HG03571 (cell line): ENCODE data around the gene PLP1.

Source experiments
- ATAC-seq: cut with Tn5 transposase; IDR thresholded peaks from one replicate; pipeline ENCODE4 v1.9.1; 2021; ENCODE audit not compliant: unreplicated experiment

The PLP1 gene

DNA sequence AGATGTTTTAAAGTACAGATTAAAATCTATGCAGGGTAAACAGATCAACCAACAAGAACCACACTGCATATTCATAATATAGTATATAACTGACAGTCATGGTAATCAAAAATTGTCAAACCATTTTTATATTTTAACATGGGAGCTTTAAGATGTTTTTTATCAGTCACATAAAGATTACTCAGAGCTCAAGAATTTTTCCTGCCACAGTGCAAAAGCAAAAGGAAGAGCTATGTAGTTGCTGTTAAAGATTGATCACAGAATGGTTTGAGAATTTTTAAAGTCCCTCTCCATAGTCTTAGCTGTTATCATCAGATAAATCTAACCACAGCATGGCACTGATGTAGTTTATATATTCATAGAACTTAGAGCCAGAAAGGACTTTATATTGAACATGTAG lies 47.0 kb downstream of the PLP1 start:
- no peak for ATAC-seq

DNA sequence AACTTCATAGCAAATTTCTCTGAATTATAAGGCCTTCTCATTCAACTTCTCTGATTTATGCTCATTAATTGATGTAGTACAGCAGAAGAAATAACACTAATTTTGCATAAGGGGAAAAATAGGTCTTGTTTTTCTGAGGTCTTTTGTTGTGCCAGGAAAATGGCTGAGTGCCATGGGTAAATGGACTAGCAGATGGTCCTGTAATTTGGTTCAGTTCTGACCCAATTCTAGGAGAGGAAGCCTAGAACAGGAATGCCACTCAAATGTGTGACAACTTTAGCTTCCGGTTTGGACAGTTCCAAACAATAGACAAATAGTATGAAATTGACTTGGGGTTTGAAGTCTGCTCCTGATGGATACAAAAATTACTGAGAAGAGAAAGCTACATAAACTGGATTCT lies 49.2 kb downstream of the PLP1 start:
- ATAC-seq: no peak

DNA sequence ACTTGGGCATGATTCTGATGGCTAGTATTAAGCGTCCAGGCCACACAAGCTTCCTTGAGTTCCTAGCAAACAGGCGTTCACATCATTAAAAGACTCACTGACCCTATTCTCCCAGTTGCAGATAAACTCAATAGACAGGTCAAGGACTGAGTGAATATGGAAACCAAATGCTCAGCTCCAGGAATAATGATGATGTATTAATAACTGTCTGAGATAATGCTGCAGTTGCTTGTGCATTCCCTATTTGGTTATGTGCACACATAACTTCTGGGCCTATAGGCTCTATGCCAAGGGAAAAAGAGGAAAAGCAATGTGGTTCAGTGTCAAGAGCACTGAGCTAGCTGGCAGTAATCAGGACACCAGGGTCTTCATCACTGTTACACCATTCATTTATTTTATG lies 51.9 kb downstream of the PLP1 start:
- ATAC-seq: no peak

DNA sequence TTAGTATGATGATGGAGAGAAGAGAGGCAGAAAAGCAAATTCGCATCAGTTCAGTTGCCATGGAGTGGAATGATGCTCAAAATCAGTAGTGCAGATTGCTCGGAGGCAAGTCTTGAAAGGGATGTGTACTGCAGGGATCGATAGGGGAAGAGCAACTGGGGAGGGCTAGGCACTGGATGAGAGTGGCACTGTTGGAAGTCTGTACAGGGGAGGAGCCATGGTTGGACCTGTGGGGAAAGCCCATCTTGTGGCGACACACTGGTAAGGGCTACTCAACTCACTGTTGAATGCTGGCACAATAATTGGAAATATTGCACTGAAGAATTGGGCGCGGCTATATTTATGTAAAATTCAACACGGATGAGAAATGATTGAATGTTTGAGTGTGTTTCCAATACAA lies 54.2 kb downstream of the PLP1 start:
- ATAC-seq: no peak

DNA sequence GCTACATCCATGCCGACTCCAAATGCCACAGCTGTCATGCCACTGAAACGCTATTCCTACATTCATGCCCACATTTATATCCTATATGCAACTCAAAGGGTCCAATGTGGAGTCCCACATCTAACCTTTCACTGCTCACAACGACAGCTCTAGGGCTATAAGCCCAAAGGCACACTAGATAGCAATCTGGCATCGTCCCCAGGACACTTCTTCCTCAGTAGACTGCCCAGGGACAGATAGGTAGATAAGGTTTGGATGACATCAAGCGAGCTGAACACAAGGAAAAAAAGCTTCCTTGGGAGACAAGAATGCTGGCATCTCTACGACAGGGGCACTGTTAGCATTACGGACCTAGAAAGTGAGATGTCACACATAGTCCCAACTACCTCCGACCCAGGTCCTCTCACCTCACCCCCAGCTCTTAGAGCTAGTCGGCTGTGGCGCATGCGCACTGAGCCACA lies 54.7 kb downstream of the PLP1 start:
- no peak for ATAC-seq

DNA sequence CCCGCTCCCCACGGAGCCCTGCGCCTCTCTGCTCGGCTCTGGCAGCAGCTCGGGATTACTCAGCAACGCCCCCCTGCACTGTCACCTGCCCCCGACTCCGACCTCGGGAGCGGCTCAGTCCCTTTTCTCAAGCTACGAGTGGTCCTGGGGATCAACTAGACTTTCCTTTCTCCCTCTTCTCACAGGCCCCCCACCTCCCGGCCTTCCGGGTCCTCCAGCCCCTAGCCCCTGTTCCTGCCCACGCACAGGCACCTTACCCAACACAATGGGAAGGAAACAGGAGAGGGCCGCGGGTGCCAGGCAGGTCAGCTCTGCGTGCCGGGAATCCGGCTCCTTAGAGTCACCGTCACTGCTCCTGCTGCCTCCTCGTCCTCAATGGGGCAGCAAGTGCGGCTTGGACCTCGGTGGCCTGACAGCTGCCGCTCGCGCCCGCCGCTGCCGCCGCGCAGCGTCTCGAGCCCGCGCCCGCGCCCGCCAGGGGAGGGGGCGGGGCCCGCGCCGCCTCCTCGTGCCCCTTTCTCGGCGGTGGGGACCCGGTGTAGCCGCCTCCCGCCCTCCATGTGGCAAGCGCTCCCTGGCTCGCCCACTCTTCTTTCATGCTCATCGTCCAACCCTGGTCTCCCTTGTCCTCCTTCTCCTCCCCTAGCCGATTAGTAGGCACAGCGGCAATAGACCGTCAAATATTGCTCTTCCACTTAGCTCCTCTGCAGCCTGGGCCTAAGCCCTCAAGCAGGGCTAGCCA lies 55.3 kb downstream of the PLP1 start, which contains the start of gene RAB9B:
TSS of gene RAB9B (minus strand) at position 455 of the 742 bp plus-strand sequence. CDS start 6,473 bp downstream, outside the sequence.
- ATAC-seq: peak; percentile 80

DNA sequence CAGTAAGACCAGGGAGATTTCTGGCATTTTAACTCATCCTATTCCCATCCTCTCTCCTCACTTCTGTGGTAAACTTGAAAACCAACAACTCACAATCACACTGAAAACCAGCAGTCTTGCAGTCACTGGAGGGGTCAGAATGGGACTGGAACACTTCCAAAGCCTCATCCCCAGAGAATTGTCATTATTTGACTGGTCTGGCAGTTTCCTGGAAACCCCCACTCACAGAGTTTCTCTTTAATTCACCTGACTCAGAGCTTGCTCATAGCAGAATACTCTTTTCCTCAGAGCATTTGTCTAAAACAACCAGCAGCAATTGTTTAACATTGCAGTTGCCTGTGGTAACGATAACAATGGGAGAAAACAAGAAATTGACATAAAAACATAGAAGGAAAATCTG lies 62.8 kb downstream of the PLP1 start:
- ATAC-seq: no peak
